Loucy (cell line): Measurements from ENCODE around the gene GIMAP2.

Experiments used
- CTCF ChIP-seq: fragments of 200-600 bp; sonication (generic); conservative IDR thresholded peaks from 2 replicates; pipeline ENCODE4 v1.5.1; 2014; ENCODE audit warnings: mild to moderate bottlenecking, antibody characterized with exemption, low read length
- EZH2phosphoT487 ChIP-seq: fragments of 200-600 bp; IDR thresholded peaks from 2 replicates; pipeline ENCODE4 v1.6.1; 2018; ENCODE audit warnings: antibody characterized with exemption, mild to moderate bottlenecking, moderate library complexity, borderline replicate concordance

DNA sequence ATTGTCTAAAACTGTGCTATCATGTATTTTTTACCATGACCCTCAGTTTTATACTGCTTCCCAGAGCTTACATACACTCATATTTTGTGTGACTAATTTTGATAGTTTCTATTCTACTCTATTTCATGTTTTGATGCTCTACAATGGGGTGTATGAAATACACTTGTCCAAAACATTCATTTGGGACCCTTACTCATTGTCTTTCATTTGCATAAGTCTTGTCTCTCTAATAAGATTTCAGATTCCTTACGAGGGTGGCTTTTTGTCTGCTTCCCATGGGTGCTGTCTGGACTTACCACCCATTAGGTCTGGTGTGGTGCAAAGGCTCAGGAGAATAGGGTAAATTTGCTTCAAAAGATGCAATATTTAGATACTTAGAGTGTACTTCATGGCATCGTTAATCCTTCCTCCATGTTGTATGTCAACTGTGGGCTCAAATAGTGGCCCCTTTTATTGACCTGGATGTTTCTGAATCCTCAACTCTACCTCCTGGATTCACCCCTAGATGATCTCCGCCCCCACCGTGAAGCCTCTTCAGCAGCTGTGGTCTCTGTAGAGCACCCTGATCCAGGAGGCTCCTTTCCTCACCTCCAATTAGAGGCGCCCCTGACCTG lies 48.1 kb downstream of the GIMAP2 start:
- TF ChIP-seq CTCF (no peak), EZH2phosphoT487 (no peak)
